Stimulated activated naive CD4-positive, alpha-beta T cell (primary cell): Measurements from ENCODE around the gene PTK6.
A peak's percentile ranks its signal among the peaks of the same experiment; 100 is the strongest.
"Not testable (repeated sequence)": the region's sequence is repeated elsewhere in the genome, so short reads cannot be mapped to it uniquely, and the experiment has no call there.

Experiments used
- DNase-seq, 6 experiments: peaks; one replicate each; lab custom pipeline; 2025; lab: John Stamatoyannopoulos, UW

PTK6 gene

DNA sequence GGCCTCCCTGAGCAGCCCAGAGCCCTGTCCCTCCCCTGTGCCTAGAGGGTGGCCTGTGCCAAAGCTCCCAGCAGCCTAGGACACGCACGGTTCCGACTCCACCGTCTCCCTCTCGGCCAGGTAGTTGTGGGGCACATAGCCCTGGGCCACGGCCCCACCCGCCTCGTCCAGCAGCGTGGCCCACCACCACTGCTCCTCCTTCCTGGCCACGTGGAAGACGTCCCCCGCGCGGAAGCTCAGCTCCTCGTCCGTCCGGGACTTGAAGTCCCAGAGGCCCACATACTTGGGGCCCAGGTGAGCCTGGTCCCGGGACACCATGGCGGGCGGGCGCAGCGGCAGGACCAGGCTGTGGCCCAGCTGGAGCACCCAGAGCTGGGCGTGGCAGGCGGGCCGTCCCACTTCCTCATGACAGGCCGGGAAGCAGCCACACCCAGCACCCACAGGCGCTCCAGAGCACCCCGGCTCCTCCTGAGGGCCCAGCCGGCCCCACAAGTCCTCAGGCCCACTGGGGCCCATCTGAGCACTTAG is at the start of gene PTK6:
Gene PTK6, minus strand, starts transcription at position 380 of the 528 bp plus-strand sequence. Its CDS starts 62 bp downstream, at position 318.
- DNase-seq, result peak in 2 of 6 experiments; percentile 10 to 35

DNA sequence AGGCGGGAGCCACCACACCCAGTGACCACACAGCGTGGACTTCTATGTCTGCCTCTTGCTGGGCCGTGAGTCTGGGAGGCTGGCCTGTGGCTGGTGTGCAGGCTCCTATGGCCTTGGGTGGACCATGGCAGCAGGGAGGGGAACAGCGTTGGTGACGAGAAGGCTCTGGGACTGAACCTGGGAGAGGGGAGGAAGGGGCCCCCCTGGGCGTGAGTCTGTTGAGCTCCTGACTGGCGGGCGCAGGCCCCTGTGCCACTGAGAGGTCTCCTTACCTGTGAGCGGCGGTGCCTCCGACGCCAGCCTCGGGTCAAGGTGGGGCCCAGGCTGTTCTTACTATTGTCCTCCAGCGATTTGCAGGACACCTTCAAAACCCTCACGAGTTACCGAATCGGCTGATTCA is 49.6 kb upstream of the PTK6 start:
- no peak for DNase-seq

DNA sequence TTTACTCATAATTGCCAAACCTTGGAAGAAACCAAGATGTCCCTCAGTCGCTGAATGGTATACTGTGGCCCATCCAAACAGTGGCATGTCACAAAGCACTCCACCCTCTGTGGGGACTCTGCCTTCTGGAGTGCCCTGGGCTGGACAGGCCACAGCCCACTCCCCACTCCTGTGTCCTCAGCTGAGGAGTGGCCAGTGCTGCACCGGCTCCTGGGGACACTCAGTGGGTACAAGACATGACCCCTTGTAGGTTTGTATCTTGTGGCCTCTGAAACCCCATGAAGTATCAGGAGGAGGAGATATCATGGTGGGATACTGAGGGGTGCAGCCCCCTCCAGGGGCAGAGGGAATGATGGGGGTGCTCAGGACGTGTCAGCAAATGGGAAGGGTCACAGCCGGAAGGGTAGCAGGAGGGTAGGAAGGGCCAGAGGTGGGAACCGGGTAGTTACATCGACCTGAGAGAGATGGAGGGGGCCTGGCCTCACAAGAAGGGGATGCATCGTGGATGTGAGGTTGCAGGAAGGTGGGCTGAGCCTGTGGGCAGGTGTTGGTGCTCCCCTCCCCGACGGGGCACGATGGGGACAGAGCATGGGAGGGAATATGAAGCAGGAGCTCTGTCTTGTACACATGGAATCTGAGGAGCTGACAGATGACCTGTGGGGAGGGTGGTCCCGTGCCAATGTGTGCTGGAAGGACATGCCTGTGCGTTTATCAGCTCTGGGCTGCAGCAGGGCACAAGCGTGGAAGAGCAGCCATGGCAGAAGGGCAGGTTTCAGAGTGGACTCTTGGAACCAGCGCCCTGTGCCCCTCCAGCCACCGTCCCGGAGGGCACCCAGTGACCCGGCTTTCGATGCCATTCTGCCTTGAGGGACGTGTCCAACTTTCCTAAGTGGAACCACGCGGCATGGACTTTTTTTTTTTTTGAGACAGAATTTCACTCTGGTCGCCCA is 48.7 kb upstream of the PTK6 start:
- no peak for DNase-seq

DNA sequence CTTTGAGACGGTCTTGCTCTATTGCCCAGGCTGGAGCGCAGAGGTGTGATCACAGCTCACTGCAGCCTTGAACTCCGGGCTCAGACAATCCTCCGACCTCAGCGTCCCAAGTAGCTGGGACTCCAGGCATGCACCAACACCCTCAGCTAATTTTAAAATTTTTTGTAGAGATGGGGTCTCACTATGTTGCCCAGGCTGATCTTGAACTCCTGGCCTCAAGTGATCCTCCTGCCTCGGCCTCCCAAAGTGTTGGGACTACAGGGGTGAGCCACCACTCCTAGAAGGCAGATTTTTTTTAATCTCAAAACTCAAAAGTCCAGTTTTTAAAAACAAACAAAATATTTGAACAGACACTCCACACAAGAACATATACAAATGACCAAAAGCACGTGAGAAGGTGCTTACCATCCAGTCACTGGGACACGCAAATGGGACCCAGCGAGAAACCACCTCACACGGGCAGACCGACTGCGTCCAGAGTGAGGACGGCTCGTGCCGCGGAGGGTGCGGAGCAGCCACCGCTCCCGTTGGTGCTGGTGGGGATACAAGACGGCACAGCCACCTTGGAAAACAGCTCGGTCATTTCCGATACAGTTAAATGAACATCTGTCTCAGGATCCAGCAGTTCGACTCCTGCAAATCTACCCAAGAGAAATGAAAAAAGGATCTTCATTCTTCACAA is 45.3 kb upstream of the PTK6 start:
- no peak for DNase-seq

DNA sequence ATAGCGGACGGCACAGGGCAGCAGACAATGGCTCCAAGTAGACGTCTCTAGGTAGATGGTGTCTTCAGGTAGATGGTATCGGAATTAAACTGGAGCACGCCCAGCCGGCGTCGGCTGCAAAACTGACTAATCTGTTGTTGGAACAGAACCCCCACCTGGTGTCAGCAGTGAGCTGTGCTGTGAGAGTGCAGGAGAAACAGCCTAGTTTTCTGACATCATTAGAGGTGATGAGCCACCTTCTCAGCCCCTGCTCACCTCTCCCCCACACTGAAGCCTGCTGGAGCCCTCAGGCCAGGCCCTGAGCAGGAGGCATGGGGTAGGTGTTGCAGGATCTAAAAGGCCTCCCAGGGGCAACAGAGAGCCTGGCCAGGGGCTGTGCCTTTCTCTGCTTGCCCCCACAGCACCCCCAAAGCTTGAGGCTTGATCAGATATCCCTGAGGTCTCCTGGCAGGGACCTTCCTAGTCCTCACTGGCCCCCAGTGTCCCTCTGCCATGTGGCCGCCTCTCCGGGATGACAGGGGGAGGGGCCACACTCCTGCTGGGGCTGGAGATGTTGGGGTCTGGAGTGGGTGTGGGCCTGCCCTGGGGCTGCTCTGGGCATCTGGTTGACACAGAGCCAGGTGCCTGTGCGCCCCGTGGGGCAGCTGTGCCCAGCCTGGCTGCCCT is 43.8 kb upstream of the PTK6 start:
- DNase-seq, result peak; percentile 52 to 82 (median 70)

DNA sequence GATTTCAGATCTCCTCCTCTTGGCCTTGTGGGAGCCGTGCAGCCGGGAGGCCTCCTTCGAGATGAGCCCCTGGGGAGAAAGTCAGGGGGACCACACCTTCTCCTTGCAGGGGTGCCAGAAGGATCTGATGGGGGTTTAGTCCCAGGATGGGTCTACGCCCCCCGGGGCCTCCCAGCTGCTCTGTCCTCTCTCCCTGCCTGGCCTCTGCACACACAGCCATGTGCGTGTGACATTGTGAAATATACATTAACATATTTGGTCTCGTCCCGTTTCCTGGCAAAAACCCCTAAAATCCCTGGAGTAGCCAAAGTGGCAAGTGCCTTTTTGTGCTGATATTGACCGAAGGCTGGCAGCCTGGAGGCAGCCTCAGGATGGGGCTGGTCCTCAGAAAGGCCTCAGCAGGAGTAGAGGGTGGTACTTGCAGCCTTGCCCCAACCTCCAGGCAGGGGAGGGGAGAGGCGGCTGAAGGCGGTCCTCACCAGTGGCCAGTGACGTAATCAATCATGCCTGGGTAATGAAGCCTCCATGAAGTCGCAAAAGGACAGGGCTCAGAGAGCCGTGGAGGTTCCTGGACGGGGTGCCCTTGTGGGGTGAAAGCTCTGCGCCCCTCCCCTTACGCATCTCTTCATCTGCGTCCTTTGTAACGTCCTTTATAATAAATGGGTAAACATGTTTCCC is 42.0 kb upstream of the PTK6 start:
- DNase-seq, result no peak

DNA sequence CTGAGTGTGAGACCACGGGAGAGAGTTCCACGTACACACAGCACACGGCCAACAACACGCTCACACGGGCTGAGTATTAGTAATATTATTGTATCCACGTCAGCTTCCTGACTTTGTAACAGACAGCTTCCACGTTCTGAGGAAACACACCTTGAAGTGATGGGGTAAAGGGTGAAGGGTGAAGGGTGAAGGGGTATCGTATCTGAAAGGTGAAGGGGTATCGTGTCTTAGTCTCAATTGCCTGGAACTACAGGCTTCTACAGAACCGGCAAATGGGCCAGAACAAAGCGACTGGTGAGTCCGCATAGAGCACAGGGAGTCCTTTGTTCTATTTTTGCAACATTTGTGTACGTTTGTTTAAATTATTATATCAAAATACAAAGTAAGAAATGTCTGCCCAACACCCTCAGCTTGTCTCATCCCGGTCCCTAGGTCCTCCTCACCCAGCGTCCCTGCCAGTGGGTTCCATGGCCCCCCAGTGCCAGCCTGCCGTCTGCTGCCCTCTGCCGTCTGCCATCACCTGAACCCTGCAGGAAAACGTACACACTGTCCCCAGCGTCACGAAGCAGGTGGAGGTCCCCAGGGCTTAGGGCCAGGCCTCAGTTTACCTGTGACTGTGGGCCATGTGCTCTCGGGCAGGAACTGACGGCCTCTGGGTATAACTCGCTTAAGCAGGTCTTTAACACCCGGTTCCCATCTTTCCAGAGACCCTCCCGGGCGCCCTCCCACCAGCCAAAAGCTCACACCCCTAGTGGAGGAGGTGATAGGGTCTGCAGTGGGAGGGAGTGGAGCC is 41.2 kb upstream of the PTK6 start:
- peak in 1 of 6 experiments; percentile 15 for DNase-seq

DNA sequence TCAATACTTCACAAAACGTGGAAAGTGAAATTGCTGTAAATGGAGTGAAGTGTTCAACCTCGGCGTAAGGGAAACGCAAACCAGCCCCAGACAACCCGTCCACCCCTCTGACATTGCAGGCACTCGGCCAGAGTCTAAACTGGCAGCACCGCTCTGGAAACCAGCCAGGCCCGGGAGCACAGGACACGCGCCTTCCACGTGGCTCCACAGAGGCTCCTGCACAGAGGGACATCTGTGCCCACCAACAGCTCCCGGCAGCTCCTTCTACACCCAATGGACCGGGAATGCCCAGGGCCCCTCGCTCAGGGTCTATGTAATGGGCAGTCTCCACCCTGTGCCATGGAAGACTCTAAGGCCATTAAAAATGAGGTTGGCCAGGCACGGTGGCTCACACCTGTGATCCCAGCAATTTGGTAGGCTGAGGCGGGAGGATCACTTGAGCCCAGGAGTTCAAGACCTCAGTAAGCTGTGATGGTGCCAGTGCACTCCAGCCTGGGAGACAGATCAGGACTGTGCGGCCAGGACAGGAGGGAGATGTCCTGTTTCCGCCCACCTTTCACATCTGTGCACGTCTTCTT is 40.2 kb upstream of the PTK6 start:
- no peak for DNase-seq

DNA sequence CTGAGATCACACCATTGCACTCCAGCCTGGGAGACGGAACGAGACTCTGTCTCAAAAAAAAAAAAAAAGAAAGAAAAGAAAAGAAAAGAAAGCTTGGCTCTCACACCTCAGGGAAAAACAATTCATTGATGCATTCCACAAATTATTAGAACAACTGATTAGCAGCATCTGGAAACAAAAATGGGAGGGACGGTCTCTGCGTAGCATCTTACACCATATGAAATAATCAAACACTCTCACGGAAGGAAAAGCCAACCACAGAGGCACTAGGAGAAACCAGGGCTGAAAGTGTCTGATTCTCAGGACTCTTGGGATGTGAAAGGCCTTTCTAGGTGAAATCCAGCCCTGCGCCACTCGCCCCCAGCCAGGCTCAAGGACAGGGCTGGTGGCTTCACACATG is 39.1 kb upstream of the PTK6 start:
- no peak for DNase-seq

DNA sequence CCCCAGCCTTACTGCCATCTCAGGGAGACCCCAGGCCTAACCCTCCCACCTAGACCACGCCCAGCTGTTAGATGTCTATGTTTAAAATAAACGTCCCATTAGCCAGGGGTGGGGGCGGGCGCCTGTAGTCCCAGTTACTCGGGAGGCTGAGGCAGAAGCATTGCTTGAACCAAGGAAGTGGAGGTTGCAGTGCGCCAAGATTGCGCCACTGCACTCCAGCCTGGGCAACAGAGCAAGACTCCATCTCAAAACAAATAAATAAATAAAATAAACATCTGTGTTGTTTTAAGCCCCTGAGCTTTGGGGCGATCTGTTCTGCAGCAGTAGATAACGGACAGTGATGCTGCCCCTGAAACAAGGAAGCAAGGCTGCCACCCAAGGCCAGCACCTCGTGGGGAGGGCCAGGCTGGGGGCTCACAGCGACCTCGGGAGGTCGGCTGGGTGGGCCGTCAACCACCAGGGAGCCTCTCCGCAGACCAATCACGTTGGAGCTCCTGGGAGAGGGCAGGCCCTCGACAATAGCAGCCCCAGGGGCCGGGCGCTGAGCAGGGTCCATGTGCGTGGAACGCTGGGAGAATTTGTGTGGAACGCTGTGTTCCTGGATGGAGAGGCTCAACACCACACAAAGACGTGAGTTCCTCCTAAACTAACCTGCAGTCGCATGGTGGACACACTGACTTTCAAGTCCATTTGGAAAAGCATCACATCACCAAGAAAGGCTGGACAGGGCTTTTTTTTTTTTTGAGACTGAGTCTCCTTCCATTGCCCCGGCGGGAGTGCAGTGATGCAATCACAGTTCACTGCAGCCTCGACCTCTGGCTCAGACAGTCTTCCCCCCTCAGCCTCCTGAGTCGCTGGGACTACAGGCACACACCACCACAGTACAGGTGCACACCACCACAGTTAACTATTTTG is 37.9 kb upstream of the PTK6 start:
- no peak for DNase-seq

DNA sequence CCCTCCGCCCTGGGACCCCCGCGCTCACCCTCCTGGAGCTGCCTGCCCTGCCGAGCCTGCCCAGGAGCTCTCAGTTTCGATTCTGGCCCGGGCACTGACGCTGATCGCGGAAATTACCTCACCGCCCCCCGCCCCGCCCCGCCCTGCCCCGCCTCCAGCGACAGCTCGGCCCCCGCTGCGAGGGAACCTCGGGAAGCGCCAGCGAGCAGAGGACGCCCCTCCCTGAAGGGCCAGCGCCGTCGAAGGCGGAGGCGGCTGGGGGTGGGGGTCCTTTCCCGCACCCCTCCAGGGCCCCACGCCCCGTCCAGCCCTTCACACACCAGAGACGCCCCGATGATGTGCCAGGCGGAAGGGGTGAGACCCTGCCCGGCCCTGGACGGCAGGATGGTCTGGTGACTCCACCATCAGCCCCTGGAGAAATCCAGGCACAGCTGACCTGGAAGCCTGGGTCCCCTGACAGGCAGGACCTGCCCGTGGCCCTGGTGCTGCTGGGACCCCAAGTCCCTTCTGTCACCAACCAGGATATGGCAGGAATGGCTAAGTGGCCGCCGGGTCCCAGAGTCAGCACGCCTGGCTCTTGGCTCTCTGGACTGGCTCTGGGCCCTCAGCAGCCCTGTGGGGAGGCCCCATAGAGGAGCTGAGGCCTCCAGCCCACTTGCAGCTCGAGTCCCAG is 37.1 kb upstream of the PTK6 start, which contains the start of gene HELZ2:
Gene HELZ2, minus strand, starts transcription at position 84 of the 673 bp plus-strand sequence. CDS start 1,854 bp downstream, outside the sequence.
- peak; percentile 9 to 74 (median 54) for DNase-seq

DNA sequence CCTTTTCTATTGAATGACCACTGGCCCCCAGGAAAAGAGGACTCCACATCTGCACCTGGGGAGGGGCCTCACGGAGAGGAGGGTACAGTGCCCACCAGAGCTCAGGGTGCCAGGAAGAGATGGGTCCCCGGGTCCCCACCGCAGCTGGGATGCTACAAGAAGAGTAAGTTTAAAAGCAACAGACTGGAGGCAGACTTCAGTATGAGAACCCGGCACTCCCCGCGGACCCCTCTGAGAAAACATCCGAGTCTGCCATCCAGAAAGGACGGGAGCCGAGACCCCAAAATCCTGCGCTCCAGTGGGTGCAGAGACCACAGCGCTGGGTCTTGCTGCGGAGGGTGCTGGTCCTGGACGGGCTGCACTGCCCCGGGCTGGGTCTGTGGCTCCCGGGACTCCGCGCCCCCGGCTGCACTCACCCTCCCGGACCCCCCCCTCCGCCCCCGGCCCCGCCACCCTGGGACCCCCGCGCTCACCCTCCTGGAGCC is 36.5 kb upstream of the PTK6 start:
- peak in 1 of 6 experiments; percentile 32 for DNase-seq

DNA sequence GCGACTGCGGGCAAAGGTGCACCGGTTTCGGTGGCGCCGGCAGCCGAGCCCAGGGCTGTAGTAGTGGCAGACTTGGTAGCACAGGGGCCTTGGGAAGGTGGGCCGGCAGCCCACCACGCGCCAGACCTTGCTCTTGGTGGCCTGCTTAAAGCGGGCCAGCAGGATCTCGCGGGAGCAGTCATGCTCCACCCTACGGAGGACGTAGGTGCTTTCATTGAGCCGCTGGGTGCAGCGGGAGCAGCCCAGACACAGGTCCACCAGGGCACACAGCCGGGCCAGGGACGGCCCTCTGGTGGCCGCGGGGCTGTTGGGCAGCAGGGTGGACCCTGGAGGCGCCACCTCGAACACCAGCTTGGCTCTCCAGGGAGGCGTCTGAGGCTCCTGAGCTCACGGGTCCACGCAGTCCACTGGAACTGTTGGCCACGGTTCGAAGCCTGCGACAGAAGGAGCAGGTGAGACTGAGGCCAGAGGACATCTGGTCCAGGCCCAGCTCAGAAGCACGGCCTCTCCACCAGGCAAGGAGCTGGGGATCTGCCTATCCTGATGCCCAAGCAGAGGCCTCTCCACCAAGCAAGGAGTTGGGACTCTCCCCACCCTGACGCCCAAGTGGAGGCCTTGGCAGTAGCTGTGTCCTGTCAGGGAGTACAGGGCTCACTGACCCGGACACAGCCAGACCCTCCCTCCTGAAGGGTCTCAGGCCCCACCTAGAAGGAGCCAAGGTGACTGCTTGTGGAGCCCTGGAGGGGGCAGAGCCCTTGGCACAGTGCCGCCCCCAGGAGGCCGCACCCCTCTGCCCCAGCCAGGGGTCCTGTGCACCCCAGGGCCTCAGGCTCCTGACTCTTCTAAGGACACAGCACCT is 35.8 kb upstream of the PTK6 start:
- DNase-seq, result no peak

DNA sequence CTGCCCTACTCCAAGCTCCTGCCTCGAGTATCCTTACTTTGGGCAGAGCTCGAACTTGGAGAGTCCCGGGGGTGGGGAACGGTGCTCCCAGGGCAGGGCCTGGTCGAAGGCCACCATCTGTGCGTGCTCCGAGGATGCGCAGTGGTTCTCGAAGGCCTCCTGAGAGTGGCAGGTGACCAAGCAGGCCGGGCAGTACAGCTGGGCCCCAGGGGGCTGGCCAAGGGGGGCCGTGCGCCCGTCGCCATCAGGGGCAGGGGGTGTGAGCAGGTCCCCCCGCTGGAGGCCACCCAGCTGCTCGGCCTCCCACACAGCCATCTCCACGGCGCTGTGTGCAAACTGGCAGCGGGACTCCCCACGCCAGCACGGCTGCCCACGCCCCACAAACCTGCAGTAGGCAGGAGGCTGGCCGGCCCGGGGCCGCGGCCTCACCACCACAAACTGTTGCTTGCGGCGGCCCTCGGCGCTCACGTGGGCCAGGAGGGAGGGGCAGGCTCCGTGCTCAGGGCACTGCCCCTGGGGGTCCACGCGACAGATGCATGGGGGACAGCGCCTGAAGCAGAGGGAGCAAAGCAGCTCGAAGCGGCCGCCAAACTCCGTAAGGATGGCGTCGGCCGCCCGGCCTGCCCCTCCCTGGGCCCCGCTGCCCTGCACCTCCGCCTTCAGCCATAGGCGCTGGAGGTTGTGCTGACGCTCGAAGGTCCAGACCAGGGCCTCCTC is 35.1 kb upstream of the PTK6 start:
- no peak for DNase-seq

DNA sequence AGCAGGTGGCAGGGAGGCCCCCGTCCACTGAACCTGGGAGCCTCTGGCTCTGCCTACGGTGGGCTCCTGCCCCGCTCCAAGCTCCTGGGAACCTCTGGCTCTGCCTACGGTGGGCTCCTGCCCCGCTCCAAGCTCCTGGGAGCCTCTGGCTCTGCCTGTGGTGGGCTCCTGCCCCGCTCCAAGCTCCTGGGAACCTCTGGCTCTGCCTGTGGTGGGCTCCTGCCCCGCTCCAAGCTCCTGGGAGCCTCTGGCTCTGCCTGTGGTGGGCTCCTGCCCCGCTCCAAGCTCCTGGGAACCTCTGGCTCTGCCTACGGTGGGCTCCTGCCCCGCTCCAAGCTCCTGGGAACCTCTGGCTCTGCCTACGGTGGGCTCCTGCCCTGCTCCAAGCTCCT is 33.9 kb upstream of the PTK6 start:
- DNase-seq, result not testable (repeated sequence)

DNA sequence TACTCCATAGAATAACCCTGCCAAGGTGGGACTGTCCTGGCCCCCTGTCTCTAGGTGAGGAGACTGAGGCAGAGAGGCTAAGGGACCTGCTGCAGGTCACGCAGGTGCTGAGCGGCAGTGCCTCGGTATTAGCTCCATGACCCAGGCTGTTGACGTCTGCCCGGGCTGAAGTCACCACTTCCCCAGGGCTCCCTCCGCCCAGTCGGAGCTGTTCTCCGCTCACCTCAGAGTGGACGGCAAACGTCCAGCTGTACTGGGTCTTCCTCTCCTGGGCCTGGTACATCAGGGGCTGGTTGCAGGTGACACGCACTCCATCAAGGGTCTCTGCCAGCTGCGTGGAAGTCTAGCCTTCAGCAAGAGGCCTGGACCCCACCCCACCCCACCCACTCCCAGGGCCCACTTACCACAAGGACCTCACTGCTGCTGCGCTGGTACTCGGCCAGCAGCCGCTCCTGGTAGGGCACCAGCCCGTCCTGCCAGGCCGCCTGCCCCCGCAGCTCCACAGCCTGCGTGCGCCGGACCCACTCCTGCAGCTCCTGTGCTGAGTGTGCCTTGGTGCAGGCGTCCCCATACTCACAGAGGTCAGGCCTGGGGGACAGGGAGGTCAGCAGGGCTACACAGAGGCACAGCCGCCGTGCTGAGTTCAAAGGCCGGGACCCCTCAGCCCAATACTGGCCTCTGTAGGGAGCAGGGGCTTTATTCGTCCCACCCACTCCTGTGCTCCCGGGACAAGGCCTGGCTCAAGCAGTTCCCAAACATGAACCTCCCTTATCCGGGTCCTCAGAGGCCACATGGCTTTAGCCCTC is 33.3 kb upstream of the PTK6 start:
- DNase-seq, result no peak
